Measurements from ENCODE around the gene COMMD4. TPM values are rescaled to one million over a fixed set of nuclear protein-coding genes. Genes with fewer than 3 reads are reported as not detected.
"Not testable (repeated sequence)": the region's sequence is repeated elsewhere in the genome, so short reads cannot be mapped to it uniquely, and the experiment has no call there.

The COMMD4 gene
- total RNA-seq, 2 experiments from 2014 or later, result 65.8 to 70.4 TPM

DNA sequence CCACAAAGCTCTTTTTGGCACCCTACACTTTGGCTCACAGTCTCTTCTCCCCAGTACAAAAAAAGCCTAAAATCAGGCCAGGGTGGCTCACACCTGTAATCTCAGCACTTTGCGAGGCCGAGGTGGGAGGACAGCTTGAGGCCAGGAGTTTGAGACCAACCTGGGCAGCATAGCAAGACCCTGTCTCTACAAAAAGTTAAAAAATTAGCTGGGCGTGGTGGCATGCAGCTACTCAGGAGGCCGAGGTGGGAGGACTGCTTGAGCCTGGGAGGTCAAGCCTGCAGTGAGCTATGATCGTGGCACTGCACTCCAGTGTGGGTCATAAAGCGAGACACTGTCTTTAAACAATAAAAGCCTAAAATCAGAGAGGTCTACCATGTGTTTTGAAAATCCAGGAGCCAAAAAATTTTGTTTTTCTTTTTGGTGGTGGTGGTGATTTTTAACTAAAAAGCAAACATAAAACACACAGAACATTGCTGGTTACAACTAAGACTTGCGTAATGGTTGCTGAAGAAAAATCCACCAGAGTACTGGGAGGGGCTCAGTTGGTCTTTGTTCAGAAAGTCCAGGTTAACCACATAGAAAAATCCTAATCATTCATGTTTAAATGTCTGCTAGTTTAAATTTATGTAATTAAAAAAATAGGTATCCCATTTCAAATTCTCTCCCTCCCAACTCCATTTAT lies 34.2 kb downstream of the COMMD4 start:
- Mint-ChIP-seq H3K36me3 (ENCODE audit: low read depth) (peaks cover 27% of the 10 kb centered on the region), H3K9me3 (no peaks in the 10 kb centered on the region), H3K4me3 (peak overlapping the region; percentile 90), H3K27ac (peak overlapping the region; percentile 94), H3K4me1 (ENCODE audit: low read depth) (peaks cover 27% of the 10 kb centered on the region), H3K27me3 (ENCODE audit: low read depth) (no peaks in the 10 kb centered on the region)
- intact Hi-C loops (cut with micrococcal nuclease), result loop anchor here (2.0 to 5.0 kb wide), 3 partner anchors 137 to 432 kb away; partner anchors contain the start of gene PTPN9
- CTCF ChIA-PET, result no interaction called here
- no peak for DNase-seq

DNA sequence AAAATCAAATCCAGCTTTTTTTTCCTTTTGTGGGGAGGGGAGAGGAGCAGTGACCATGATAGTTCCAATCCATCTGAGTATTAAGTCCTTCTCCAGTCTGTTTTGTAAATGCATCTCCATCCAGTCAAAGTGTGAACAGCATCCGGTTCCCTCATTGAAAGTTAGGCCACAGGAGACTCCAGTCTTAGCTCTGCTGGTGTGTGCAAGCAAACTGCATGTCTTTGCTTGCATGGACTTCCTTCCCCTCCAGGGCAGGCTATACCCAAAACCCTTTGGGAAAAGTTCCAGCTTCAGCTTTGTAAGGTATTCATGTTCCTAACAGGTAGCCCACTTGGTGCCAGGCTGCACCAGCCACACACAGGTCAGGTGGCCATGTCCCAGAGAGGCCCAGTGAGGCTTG lies 35.6 kb downstream of the COMMD4 start:
- H3K4me1 Mint-ChIP-seq (ENCODE audit: low read depth), result peaks cover 27% of the 10 kb centered on the region

DNA sequence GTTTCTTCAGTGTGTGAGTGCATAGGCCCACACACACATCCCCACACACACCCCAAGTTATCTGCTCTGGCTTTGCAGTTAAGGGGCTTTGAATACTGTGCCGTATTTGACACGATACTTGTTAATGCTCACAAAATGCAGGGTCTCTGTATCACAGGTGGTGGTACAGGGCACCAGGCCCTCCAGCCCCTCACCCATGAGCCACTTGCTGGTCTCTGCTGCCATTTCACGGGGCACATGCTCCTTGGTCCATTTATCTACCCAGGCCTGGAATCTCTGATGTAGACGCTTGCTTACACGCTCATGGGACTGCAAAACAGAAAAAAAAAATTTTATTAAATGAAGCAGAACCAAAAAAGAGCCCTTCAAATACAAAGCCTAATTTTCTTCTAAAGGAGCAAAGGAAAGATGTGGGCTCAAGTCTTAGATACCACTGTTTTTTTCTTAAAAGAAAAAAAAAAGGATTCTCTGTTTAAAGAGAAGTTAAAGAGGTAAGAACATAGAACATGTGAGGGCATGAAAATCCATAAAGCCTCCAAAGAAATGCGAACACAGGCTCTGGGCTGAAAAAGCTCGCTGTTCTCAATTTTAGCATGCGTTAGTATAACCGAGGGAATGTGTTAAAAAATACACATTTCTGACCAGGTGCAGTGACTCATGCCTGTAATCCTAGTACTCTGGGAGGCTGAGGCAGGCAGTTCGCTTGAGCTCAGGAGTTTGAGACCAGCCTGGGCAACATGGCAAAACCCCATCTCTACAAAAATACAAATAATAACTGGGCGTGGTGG lies 36.2 kb downstream of the COMMD4 start:
- peaks cover 35% of the 10 kb centered on the region for H3K36me3 Mint-ChIP-seq (ENCODE audit: low read depth)
- H3K27me3 Mint-ChIP-seq (ENCODE audit: low read depth), result no peaks in the 10 kb centered on the region
- H3K9me3 Mint-ChIP-seq, result no peaks in the 10 kb centered on the region
- CTCF ChIA-PET, result interaction anchor here (0.6 to 0.7 kb wide), 3 partner anchors 13 to 36 kb away, joined by 3 to 4 read pairs (median 3); partner anchors contain the start of gene COMMD4
- intact Hi-C loops (cut with micrococcal nuclease), result no loop called here
- H3K4me1 Mint-ChIP-seq (ENCODE audit: low read depth), result peaks cover 22% of the 10 kb centered on the region
- no peak for DNase-seq
- peak overlapping the region; percentile 53 for H3K27ac Mint-ChIP-seq
- no peak overlapping the region for H3K4me3 Mint-ChIP-seq

More for the DNA sequence above, 35.6 kb downstream of the COMMD4 start:
- Mint-ChIP-seq H3K27ac (peak overlapping the region; percentile 53), H3K4me3 (no peak overlapping the region), H3K9me3 (no peaks in the 10 kb centered on the region), H3K27me3 (ENCODE audit: low read depth) (no peaks in the 10 kb centered on the region), H3K36me3 (ENCODE audit: low read depth) (peaks cover 37% of the 10 kb centered on the region)
- no peak for DNase-seq
- intact Hi-C loops (cut with micrococcal nuclease), result no loop called here
- CTCF ChIA-PET, result interaction anchor here (0.7 kb wide), 1 partner anchor 35 kb away, joined by 4 read pairs; the partner anchor contains the start of gene COMMD4

DNA sequence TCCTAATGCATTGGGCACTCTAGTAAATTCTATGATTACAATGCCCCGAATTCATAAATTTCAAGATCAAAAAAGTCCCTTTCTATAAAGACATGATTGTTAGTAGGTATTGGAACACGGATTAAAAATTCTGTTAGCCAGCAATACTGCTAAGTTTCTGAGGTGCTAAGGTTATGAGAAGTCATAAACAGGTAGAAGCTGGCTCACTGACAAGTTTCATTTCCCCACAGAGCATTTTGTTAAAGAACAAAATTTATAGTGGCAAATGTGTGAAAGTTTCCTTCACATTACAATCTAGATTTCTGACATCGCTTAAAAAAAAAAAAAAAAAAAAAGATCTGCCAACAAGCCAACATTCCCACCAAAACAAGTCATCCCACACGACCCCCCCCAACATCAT lies 44.9 kb downstream of the COMMD4 start:
- no peak overlapping the region for H3K27ac Mint-ChIP-seq
- no peak overlapping the region for H3K4me3 Mint-ChIP-seq
- H3K9me3 Mint-ChIP-seq, result no peaks in the 10 kb centered on the region
- DNase-seq, result no peak
- H3K36me3 Mint-ChIP-seq (ENCODE audit: low read depth), result peaks cover 32% of the 10 kb centered on the region
- CTCF ChIA-PET, result interaction anchor here (1.1 kb wide), 1 partner anchor 13 kb away, joined by 6 read pairs; the partner anchor contains the start of gene MAN2C1
- H3K4me1 Mint-ChIP-seq (ENCODE audit: low read depth), result peaks cover 4% of the 10 kb centered on the region
- H3K27me3 Mint-ChIP-seq (ENCODE audit: low read depth), result no peaks in the 10 kb centered on the region
- intact Hi-C loops (cut with micrococcal nuclease), result no loop called here

DNA sequence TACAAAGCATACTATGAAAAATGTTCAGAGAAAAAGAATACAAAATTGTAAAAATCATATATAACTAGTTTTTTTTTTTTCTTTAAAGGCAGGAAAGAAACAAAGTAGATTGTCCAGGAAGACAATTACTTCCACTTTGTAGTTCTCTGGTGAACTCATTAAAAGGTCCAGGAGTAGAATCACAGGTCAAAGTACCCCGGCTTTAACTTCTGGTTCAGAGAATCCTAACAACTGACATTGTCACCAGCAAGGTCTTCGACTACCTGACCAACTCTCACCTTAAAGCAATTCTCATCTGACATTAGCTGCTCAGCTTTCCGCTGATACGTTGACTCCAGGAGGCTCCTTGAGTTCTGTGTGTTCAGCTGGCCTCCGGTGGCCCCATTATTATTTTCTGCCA lies 48.1 kb downstream of the COMMD4 start:
- H3K27me3 Mint-ChIP-seq (ENCODE audit: low read depth); intact Hi-C loops (cut with micrococcal nuclease); DNase-seq; H3K9me3 Mint-ChIP-seq; H3K27ac Mint-ChIP-seq; H3K4me3 Mint-ChIP-seq: not testable (repeated sequence)
- H3K4me1 Mint-ChIP-seq (ENCODE audit: low read depth), result peaks cover 12% of the 10 kb centered on the region
- H3K36me3 Mint-ChIP-seq (ENCODE audit: low read depth), result peaks cover 40% of the 10 kb centered on the region
- CTCF ChIA-PET, result interaction anchor here (0.7 kb wide), 1 partner anchor 9 kb away, joined by 4 read pairs; no protein-coding TSS in a partner anchor

Small RNAs within 50 kb of the gene (microRNA-seq; reads per million reads assigned to microRNA genes)
- gene MIR631 (ENCODE audit: borderline microRNAs expressed, borderline replicate concordance), result not detected

Other genes with a start within 250 kb of the COMMD4 start
- gene C15orf39, start 134.2 kb upstream of the COMMD4 start, total RNA-seq, result 1 to 10 TPM; 7.4 to 8.7 TPM
- gene GOLGA6C, start 77.7 kb upstream of the COMMD4 start, total RNA-seq, result under 1 TPM in 1 of 2 experiments, not detected in 1; 0.10 TPM
- not detected for gene GOLGA6D, start 53.2 kb upstream of the COMMD4 start, total RNA-seq
- gene NEIL1, start 11.0 kb downstream of the COMMD4 start, total RNA-seq, result 1 to 10 TPM; 4.0 to 5.6 TPM
- 100 to 1,000 TPM; 228 to 247 TPM for gene MAN2C1, start 32.5 kb downstream of the COMMD4 start, total RNA-seq
- 10 to 100 TPM; 83.6 to 84.7 TPM for gene SIN3A, start 115.6 kb downstream of the COMMD4 start, total RNA-seq
- 10 to 100 TPM in 1 of 2 experiments, 1 to 10 TPM in 1; 9.5 to 10.1 TPM for gene PTPN9, start 243.3 kb downstream of the COMMD4 start, total RNA-seq

Data from activated naive CD4-positive, alpha-beta T cell treated with anti-CD3 and anti-CD28 coated beads for 36 hours (primary cell).